H1 (cell line): ENCODE measurements around the gene CASZ1. TPM values are rescaled to one million over a fixed set of nuclear protein-coding genes. Genes with fewer than 3 reads are reported as not detected.
A peak's percentile ranks its signal among the peaks of the same experiment; 100 is the strongest.

ENCODE experiments used
- CTCF ChIA-PET: fragments of 300-600 bp; sonication (Branson Sonifier 250); formaldehyde crosslinking; loops from one replicate; lab custom pipeline; 2021; ENCODE audit not compliant: partially characterized antibody; lab: Charles Lee
- POLR2A ChIA-PET: fragments of 300-600 bp; sonication (Branson Sonifier 250); formaldehyde crosslinking; loops from one replicate; lab custom pipeline; 2021; ENCODE audit warnings: inconsistent platforms; ENCODE audit not compliant: partially characterized antibody; lab: Charles Lee
- DNase-seq, 2 experiments: peaks; one replicate each; pipeline versions ENCODE4 v3.0.0 to v3.0.0-alpha.2; 2010 to 2022; ENCODE audit warnings: low spot score in 2 of 2, low read depth in 1 of 2, mixed read lengths in 1 of 2
- FAIRE-seq: peaks from 2 replicates; lab custom pipeline; 2011; peaks lifted over from hg19 to GRCh38; lab: Jason Lieb, UNC
- H2AFZ ChIP-seq: 2 replicates; pipeline ENCODE4 v1.8.1; 2012; ENCODE audit warnings: low read length, inconsistent platforms
- H2AK5ac ChIP-seq: 2 replicates; pipeline ENCODE4 v1.6.1; 2013; ENCODE audit warnings: low read depth, low read length
- H2BK120ac ChIP-seq: replicated peaks from 2 replicates; pipeline ENCODE3; 2013; ENCODE audit warnings: low read depth, low read length, inconsistent platforms
- H2BK12ac ChIP-seq: 2 replicates; pipeline ENCODE4 v1.6.1; 2013; ENCODE audit warnings: low read depth, low read length
- H2BK15ac ChIP-seq: 2 replicates; pipeline ENCODE4 v1.6.1; 2013; ENCODE audit warnings: low read length
- H2BK20ac ChIP-seq: 2 replicates; pipeline ENCODE4 v1.6.1; 2013; ENCODE audit warnings: low read length
- H2BK5ac ChIP-seq: 2 replicates; pipeline ENCODE4 v1.6.1; 2013; ENCODE audit warnings: low read depth, low read length
- H3K14ac ChIP-seq: 2 replicates; pipeline ENCODE4 v1.6.1; 2013; ENCODE audit warnings: inconsistent platforms; ENCODE audit not compliant: insufficient read length
- H3K18ac ChIP-seq: 2 replicates; pipeline ENCODE4 v1.6.1; 2013; ENCODE audit warnings: low read length; ENCODE audit errors: extremely low read depth
- H3K23ac ChIP-seq: 2 replicates; pipeline ENCODE4 v1.6.1; 2013; ENCODE audit warnings: inconsistent platforms; ENCODE audit not compliant: insufficient read length
- H3K23me2 ChIP-seq: 2 replicates; pipeline ENCODE4 v1.6.1; 2013; ENCODE audit warnings: low read depth, low read length
- H3K27ac ChIP-seq: 2 replicates; pipeline ENCODE4 v1.6.1; 2011; ENCODE audit warnings: low read depth, low read length, inconsistent platforms
- H3K27me3 ChIP-seq, 4 experiments: replicated peaks in 1 of 4; 1 replicate in 1 of 4; 2 replicates in 3 of 4; pipeline versions ENCODE4 v1.6.1 to v1.8.1; 2011 to 2013; ENCODE audit warnings: low read length in 3 of 4, mild to moderate bottlenecking in 3 of 4, inconsistent platforms in 2 of 4, mixed read lengths in 2 of 4, moderate library complexity in 1 of 4; ENCODE audit not compliant: control insufficient read depth in 3 of 4, insufficient read depth in 3 of 4; ENCODE audit errors: extremely low read depth in 1 of 4
- H3K36me3 ChIP-seq, 4 experiments: 2 replicates each; pipeline versions ENCODE4 v1.6.1 to v1.8.1; 2011 to 2013; ENCODE audit warnings: mild to moderate bottlenecking in 4 of 4, low read length in 3 of 4, moderate library complexity in 2 of 4, control low read depth in 1 of 4, inconsistent platforms in 1 of 4; ENCODE audit not compliant: insufficient read depth in 4 of 4, control insufficient read depth in 2 of 4
- H3K4ac ChIP-seq: replicated peaks from 2 replicates; pipeline ENCODE3; 2013; ENCODE audit warnings: low read length, low read depth, mixed read lengths, inconsistent platforms; ENCODE audit not compliant: insufficient read length
- H3K4me1 ChIP-seq, 4 experiments: replicated peaks in 1 of 4; 1 replicate in 1 of 4; 2 replicates in 3 of 4; pipeline versions ENCODE4 v1.6.1 to v1.8.1; 2011 to 2013; ENCODE audit warnings: low read length in 3 of 4, inconsistent platforms in 2 of 4, mixed read lengths in 1 of 4; ENCODE audit not compliant: insufficient read depth in 4 of 4, control insufficient read depth in 3 of 4
- H3K4me2 ChIP-seq, 2 experiments: 2 replicates each; pipeline versions ENCODE4 v1.6.1 to v1.8.1; 2011 to 2013; ENCODE audit warnings: low read depth in 2 of 2, low read length in 2 of 2, control low read depth in 1 of 2, inconsistent platforms in 1 of 2, mild to moderate bottlenecking in 1 of 2; ENCODE audit not compliant: insufficient read depth in 1 of 2
- H3K4me3 ChIP-seq, 4 experiments: fragments of 200-600, 300-600 bp in 1 of 4; sonication (generic), shearing (Covaris generic), sonication (Bioruptor Twin) in 1 of 4; 2 replicates each; pipeline versions ENCODE4 v1.5.1 to v1.8.1; 2011 to 2016; ENCODE audit warnings: low read length in 4 of 4, low read depth in 3 of 4, control low read depth in 2 of 4, inconsistent platforms in 2 of 4, mild to moderate bottlenecking in 2 of 4, mixed read lengths in 1 of 4, moderate library complexity in 1 of 4; ENCODE audit not compliant: insufficient read depth in 2 of 4; ENCODE audit errors: extremely low read depth in 1 of 4
- H3K56ac ChIP-seq: replicated peaks from 2 replicates; pipeline ENCODE3; 2013; ENCODE audit warnings: low read depth, mild to moderate bottlenecking, mixed read lengths, low read length, inconsistent platforms; ENCODE audit not compliant: insufficient read length
- H3K79me1 ChIP-seq: 2 replicates; pipeline ENCODE4 v1.6.1; 2013; ENCODE audit warnings: low read depth, low read length, control low read depth
- H3K79me2 ChIP-seq, 2 experiments: 2 replicates each; pipeline versions ENCODE4 v1.6.1 to v1.8.1; 2012 to 2013; ENCODE audit warnings: low read length in 2 of 2, mild to moderate bottlenecking in 2 of 2, inconsistent platforms in 1 of 2; ENCODE audit not compliant: insufficient read depth in 2 of 2, control insufficient read depth in 1 of 2
- H3K9ac ChIP-seq, 4 experiments: replicated peaks in 1 of 4; 1 replicate in 1 of 4; 2 replicates in 3 of 4; pipeline versions ENCODE4 v1.6.1 to v1.8.1; 2011 to 2013; ENCODE audit warnings: low read depth in 3 of 4, low read length in 3 of 4, control low read depth in 2 of 4, mild to moderate bottlenecking in 2 of 4, moderate library complexity in 2 of 4, inconsistent platforms in 1 of 4; ENCODE audit errors: extremely low read depth in 1 of 4
- H3K9me3 ChIP-seq, 2 experiments: 2 replicates each; pipeline versions ENCODE4 v1.6.1 to v1.8.1; 2012 to 2013; ENCODE audit warnings: mild to moderate bottlenecking in 2 of 2, moderate library complexity in 2 of 2, control low read depth in 1 of 2, inconsistent platforms in 1 of 2, low read depth in 1 of 2, low read length in 1 of 2, mixed read lengths in 1 of 2; ENCODE audit not compliant: insufficient read depth in 2 of 2
- H4K20me1 ChIP-seq, 2 experiments: replicated peaks in 1 of 2; 2 replicates each; pipeline versions ENCODE3 to v1.8.1; 2011 to 2013; ENCODE audit warnings: inconsistent platforms in 2 of 2, low read length in 2 of 2, mild to moderate bottlenecking in 1 of 2; ENCODE audit not compliant: insufficient read depth in 2 of 2, control insufficient read depth in 1 of 2
- H4K5ac ChIP-seq: 2 replicates; pipeline ENCODE4 v1.6.1; 2013; ENCODE audit warnings: low read length, low read depth, mixed read lengths, inconsistent platforms; ENCODE audit not compliant: insufficient read length
- H4K8ac ChIP-seq: 2 replicates; pipeline ENCODE4 v1.8.0; 2013; ENCODE audit warnings: mild to moderate bottlenecking, moderate library complexity, low read length, inconsistent platforms; ENCODE audit not compliant: insufficient read depth; ENCODE audit errors: extremely low read depth
- H4K91ac ChIP-seq: replicated peaks from 2 replicates; pipeline ENCODE3; 2013; ENCODE audit warnings: low read length, mixed read lengths, inconsistent platforms; ENCODE audit not compliant: insufficient read length
- BACH1 ChIP-seq: IDR thresholded peaks from 2 replicates; pipeline ENCODE4 v1.6.1; 2012; ENCODE audit warnings: low read length, improper control_type of control experiment
- CTBP2 ChIP-seq: IDR thresholded peaks from 2 replicates; pipeline ENCODE4 v1.7.0; 2011; ENCODE audit warnings: borderline replicate concordance, mild to moderate bottlenecking, moderate library complexity, mixed read lengths, low read length; ENCODE audit not compliant: insufficient read depth, insufficient read length
- GTF2F1 ChIP-seq: IDR thresholded peaks from 2 replicates; pipeline ENCODE4 v1.6.1; 2012; ENCODE audit warnings: low read depth, low read length, improper control_type of control experiment, borderline replicate concordance
- JUN ChIP-seq: IDR thresholded peaks from 2 replicates; pipeline ENCODE4 v1.6.1; 2011; ENCODE audit warnings: low read depth, mild to moderate bottlenecking, improper control_type of control experiment, low read length
- RFX5 ChIP-seq: IDR thresholded peaks from 2 replicates; pipeline ENCODE4 v1.6.1; 2011; ENCODE audit warnings: low read depth, low read length, improper control_type of control experiment, borderline replicate concordance
- RNF2 ChIP-seq: fragments of 200-900, 300-1000 bp; sonication (generic); IDR thresholded peaks from 2 replicates; pipeline ENCODE4 v1.7.1; 2016; ENCODE audit warnings: borderline replicate concordance, low read depth, mild to moderate bottlenecking, antibody characterized with exemption, low read length; ENCODE audit not compliant: poor library complexity, severe bottlenecking; ENCODE audit errors: missing control alignments
- TAF1 ChIP-seq: IDR thresholded peaks from 2 replicates; pipeline ENCODE4 v1.6.1; 2011; ENCODE audit warnings: mild to moderate bottlenecking, low read depth, low read length
- TBP ChIP-seq: IDR thresholded peaks from 2 replicates; pipeline ENCODE4 v1.6.1; 2011; ENCODE audit warnings: low read depth, low read length, improper control_type of control experiment
- YY1 ChIP-seq: IDR thresholded peaks from 2 replicates; pipeline ENCODE4 v1.6.1; 2011; ENCODE audit warnings: low read depth, mild to moderate bottlenecking, low read length
- WGBS, 2 experiments: shearing (Covaris generic) in 1 of 2; methylation state at CpG; one replicate each; pipeline versions ENCODE4 v1.1.6 to v1.1.7; 2013 to 2015; ENCODE audit warnings: low lambda C conversion rate in 2 of 2, mixed read lengths in 2 of 2, inconsistent platforms in 1 of 2, low coverage in 1 of 2, missing lambda C conversion rate in 1 of 2; ENCODE audit not compliant: insufficient replicate concordance in 2 of 2, insufficient coverage in 1 of 2, insufficient read length in 1 of 2; ENCODE audit errors: extremely low coverage in 1 of 2, missing lambda C conversion rate in 1 of 2; 5-methylcytosine and 5-hydroxymethylcytosine counted together
- polyA plus RNA-seq, 7 experiments: library from polyadenylated mRNA; depleted of rRNA in 3 of 7; stranded (reverse) in 5 of 7; unstranded in 2 of 7; fragments of >200 nt in 5 of 7; fragments of 200-250 nt in 2 of 7; gene quantifications; 1 replicate in 5 of 7; 2 replicates in 1 of 7; 4 replicates in 1 of 7; pipeline versions ENCODE4 v1.2.1 to v1.2.3, GENCODE V29; 2011 to 2013; ENCODE audit warnings: missing spikeins in 2 of 7, mixed read lengths in 2 of 7
- total RNA-seq: library from RNA; stranded (reverse); fragmentation: NEBNext Ultra II Directional; extraction: Animal tissue kit (Norgen Biotek cat#: 25700); gene quantifications from 2 replicates; pipeline ENCODE4 v1.2.1, GENCODE V29; 2021
- TF ChIP-seq, protein P1 (sequence below): IDR thresholded peaks from 2 replicates; pipeline ENCODE4 v1.6.1; 2012; ENCODE audit warnings: inconsistent platforms

The CASZ1 gene
- total and polyA plus RNA-seq, 2 of the 8 experiments (the other 6 are each of a cell fraction or from before 2014, with no cell fraction given), result 4.4 to 7.7 TPM

DNA sequence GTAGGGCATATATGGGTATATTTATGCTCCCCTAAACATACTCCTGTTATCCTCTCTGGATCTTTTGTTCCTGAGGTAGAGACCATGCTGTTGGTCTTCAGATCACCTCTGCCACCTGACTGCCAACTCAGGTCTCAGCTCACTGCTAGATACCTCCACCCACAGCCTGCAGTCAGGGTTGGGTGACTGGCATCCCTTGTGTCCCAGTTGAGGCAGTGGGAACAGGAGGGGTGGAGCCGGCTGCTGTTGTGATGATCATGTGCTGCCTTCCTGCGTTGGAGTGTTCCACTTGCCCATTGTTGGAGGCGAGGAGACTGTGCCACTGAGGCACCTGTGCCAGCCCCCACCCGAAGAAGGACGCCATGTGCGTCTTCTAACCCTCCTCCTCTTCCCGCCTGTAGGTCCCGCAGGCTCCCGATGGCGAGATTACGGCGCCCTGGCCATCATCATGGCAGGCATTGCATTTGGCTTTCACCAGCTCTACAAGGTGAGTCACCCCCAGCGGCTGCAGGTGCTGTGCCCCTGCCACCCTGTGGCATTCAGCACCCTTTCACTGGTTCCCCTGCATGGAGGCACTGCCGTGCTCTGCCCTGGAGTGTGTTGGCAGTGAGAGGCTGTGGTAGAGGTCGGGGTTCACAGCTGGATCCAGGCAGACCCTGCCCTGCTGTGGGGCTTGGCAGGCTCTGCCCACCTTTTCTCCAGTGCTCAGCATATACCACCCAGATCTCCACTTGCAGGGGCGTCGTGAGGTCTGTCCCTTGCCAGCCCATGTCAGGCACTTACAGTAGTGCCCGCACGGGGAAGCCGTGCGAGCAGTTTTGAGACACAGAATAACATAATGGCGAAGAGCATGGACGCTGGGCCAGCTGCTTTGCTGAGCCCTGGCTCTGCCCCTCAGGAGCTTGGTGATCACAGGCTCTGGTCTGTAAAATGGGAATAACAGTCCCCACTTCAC is 178.2 kb downstream of the CASZ1 start:
- no peak overlapping the region for H3K56ac ChIP-seq
- peak overlapping the region; percentile 71 for H2BK5ac ChIP-seq
- H3K9me3 ChIP-seq, result no peaks in the 10 kb centered on the region
- no peaks in the 10 kb centered on the region for H3K27me3 ChIP-seq
- H3K9ac ChIP-seq, result no peak overlapping the region
- no peak overlapping the region for H3K14ac ChIP-seq
- CTCF ChIA-PET, result interaction anchor here (0.8 to 2.5 kb wide), 6 partner anchors 12 to 110 kb away, joined by 3 to 8 read pairs (median 4); no protein-coding TSS in a partner anchor
- no peak overlapping the region for H3K4me2 ChIP-seq
- no peak overlapping the region for H2AK5ac ChIP-seq
- no peaks in the 10 kb centered on the region for H3K79me2 ChIP-seq
- POLR2A ChIA-PET, result no interaction called here
- H4K20me1 ChIP-seq, result no peaks in the 10 kb centered on the region
- no peak overlapping the region for H2BK15ac ChIP-seq
- H3K36me3 ChIP-seq, result no peaks in the 10 kb centered on the region
- no peak overlapping the region for H4K91ac ChIP-seq
- no peak overlapping the region for H3K4me3 ChIP-seq
- H4K5ac ChIP-seq, result no peak overlapping the region
- H3K4me1 ChIP-seq, result peaks cover 0 to 11% (median 3%) of the 10 kb centered on the region in 4 experiments; a peak in 3 of 7 replicates
- H2BK120ac ChIP-seq, result no peak overlapping the region
- H3K4ac ChIP-seq, result no peak overlapping the region
- H3K79me1 ChIP-seq, result peaks cover 7% of the 10 kb centered on the region
- H2BK12ac ChIP-seq, result no peak overlapping the region
- H2BK20ac ChIP-seq, result no peak overlapping the region
- no peaks in the 10 kb centered on the region for H3K23me2 ChIP-seq
- DNase-seq (no peak), FAIRE-seq (no peak)
- H3K18ac ChIP-seq, result no peak overlapping the region
- H4K8ac ChIP-seq, result no peak overlapping the region
- no peak overlapping the region for H3K23ac ChIP-seq
- H3K27ac ChIP-seq, result no peak overlapping the region
- H2AFZ ChIP-seq, result no peak overlapping the region
- WGBS, 2 experiments, result 94% methylated on average over 23 of the region's 23 CpGs; no CpG with 5 or more reads in 1 of the 2 experiments
- no peak for TF ChIP-seq GTF2F1
- TF ChIP-seq JUN, result no peak
- TF ChIP-seq, protein P1, sequence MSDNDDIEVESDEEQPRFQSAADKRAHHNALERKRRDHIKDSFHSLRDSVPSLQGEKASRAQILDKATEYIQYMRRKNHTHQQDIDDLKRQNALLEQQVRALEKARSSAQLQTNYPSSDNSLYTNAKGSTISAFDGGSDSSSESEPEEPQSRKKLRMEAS, result no peak
- TF ChIP-seq TBP, result no peak
- no peak for TF ChIP-seq YY1
- TF ChIP-seq RFX5, result no peak
- no peak for TF ChIP-seq BACH1
- no peak for TF ChIP-seq CTBP2
- TF ChIP-seq TAF1, result no peak
- no peak for TF ChIP-seq RNF2
